IMR-90 (cell line): ENCODE measurements around the gene PLAAT3. TPM values are rescaled to one million over a fixed set of nuclear protein-coding genes. Genes with fewer than 3 reads are reported as not detected.

Source experiments
- ATAC-seq: fragments of 200-7000 bp; cut with Tn5 transposase; 2 replicates; pipeline ENCODE4 v1.9.1; 2020; ENCODE audit warnings: low read depth, mild to moderate bottlenecking, moderate library complexity
- BruUV-seq: library from RNA; stranded (reverse); fragments of 400-500 nt; replicated peaks from 2 replicates; lab custom pipeline; 2021; lab: Mats Ljungman, UMichigan
- CTCF ChIA-PET: fragments of 300-600 bp; formaldehyde crosslinking; extraction: SDS; loops from one replicate; lab custom pipeline; 2021; ENCODE audit warnings: antibody characterized with exemption; lab: Yijun Ruan, JAX
- POLR2A ChIA-PET: fragments of 300-600 bp; sonication (Branson Sonifier 250); formaldehyde crosslinking; loops from one replicate; lab custom pipeline; 2022; ENCODE audit warnings: antibody characterized with exemption; ENCODE audit not compliant: unreplicated experiment; lab: Charles Lee
- DNase-seq: peaks from one replicate; pipeline ENCODE4 v3.0.0; 2013
- H2AFZ ChIP-seq: replicated peaks from 2 replicates; pipeline ENCODE3; 2013; ENCODE audit warnings: low read length, mild to moderate bottlenecking; ENCODE audit not compliant: poor library complexity
- H2AK5ac ChIP-seq: 2 replicates; pipeline ENCODE4 v1.6.1; 2013; ENCODE audit warnings: low read depth, low read length, inconsistent platforms
- H2AK9ac ChIP-seq: replicated peaks from 2 replicates; pipeline ENCODE3; 2013; ENCODE audit warnings: mild to moderate bottlenecking, low read depth, low read length, moderate library complexity; ENCODE audit not compliant: poor library complexity
- H2BK120ac ChIP-seq: 2 replicates; pipeline ENCODE4 v1.6.1; 2013; ENCODE audit warnings: low read depth, low read length, inconsistent platforms
- H2BK15ac ChIP-seq: 3 replicates; pipeline ENCODE4 v1.6.1; 2013; ENCODE audit warnings: low read depth, low read length, inconsistent platforms
- H2BK20ac ChIP-seq: 2 replicates; pipeline ENCODE4 v1.6.1; 2013; ENCODE audit warnings: low read depth, mild to moderate bottlenecking, inconsistent platforms, low read length, moderate library complexity
- H2BK5ac ChIP-seq: 2 replicates; pipeline ENCODE4 v1.6.1; 2013; ENCODE audit warnings: mild to moderate bottlenecking, low read depth, low read length, inconsistent platforms; ENCODE audit not compliant: poor library complexity, severe bottlenecking
- H3K14ac ChIP-seq: replicated peaks from 2 replicates; pipeline ENCODE4 v1.6.1; 2013; ENCODE audit warnings: low read depth, low read length, inconsistent platforms
- H3K18ac ChIP-seq: 2 replicates; pipeline ENCODE4 v1.6.1; 2013; ENCODE audit warnings: low read depth, low read length, control low read depth
- H3K23ac ChIP-seq: 2 replicates; pipeline ENCODE4 v1.6.1; 2013; ENCODE audit warnings: low read depth, low read length, inconsistent platforms
- H3K27ac ChIP-seq: 2 replicates; pipeline ENCODE4 v1.5.1; 2013; ENCODE audit warnings: mild to moderate bottlenecking, control low read depth, low read length; ENCODE audit not compliant: insufficient read depth
- H3K27me3 ChIP-seq: 2 replicates; pipeline ENCODE4 v1.6.1; 2013; ENCODE audit warnings: low read length; ENCODE audit not compliant: control insufficient read depth, insufficient read depth
- H3K36me3 ChIP-seq: 2 replicates; pipeline ENCODE4 v1.6.1; 2013; ENCODE audit warnings: low read length, mixed read lengths; ENCODE audit not compliant: control insufficient read depth, insufficient read depth
- H3K4ac ChIP-seq: 2 replicates; pipeline ENCODE4 v1.6.1; 2013; ENCODE audit warnings: low read depth, low read length, inconsistent platforms
- H3K4me1 ChIP-seq: 2 replicates; pipeline ENCODE4 v1.6.1; 2013; ENCODE audit warnings: low read length, mixed read lengths; ENCODE audit not compliant: control insufficient read depth, insufficient read depth
- H3K4me2 ChIP-seq: 2 replicates; pipeline ENCODE4 v1.6.1; 2013; ENCODE audit warnings: low read depth, mild to moderate bottlenecking, control low read depth, low read length, moderate library complexity
- H3K4me3 ChIP-seq: 2 replicates; pipeline ENCODE4 v1.5.1; 2013; ENCODE audit warnings: low read depth, mild to moderate bottlenecking, control low read depth, low read length, moderate library complexity; ENCODE audit not compliant: insufficient read depth
- H3K56ac ChIP-seq: 2 replicates; pipeline ENCODE4 v1.6.1; 2013; ENCODE audit warnings: low read length, inconsistent platforms; ENCODE audit not compliant: insufficient read depth; ENCODE audit errors: extremely low read depth
- H3K79me1 ChIP-seq, 2 experiments: 2 replicates each; pipeline ENCODE4 v1.6.1; 2013; ENCODE audit warnings: low read length in 2 of 2, inconsistent platforms in 1 of 2, low read depth in 1 of 2
- H3K9ac ChIP-seq: 2 replicates; pipeline ENCODE4 v1.6.1; 2013; ENCODE audit warnings: low read depth, low read length, control low read depth
- H3K9me1 ChIP-seq: 2 replicates; pipeline ENCODE4 v1.6.1; 2013; ENCODE audit warnings: low read length, inconsistent platforms; ENCODE audit not compliant: insufficient read depth
- H3K9me3 ChIP-seq: 2 replicates; pipeline ENCODE4 v1.6.1; 2013; ENCODE audit warnings: low read length; ENCODE audit not compliant: control insufficient read depth, insufficient read depth
- H4K20me1 ChIP-seq: 2 replicates; pipeline ENCODE4 v1.6.1; 2013; ENCODE audit warnings: low read length, inconsistent platforms; ENCODE audit not compliant: insufficient read depth
- H4K5ac ChIP-seq: 2 replicates; pipeline ENCODE4 v1.6.1; 2013; ENCODE audit warnings: mild to moderate bottlenecking, low read depth, low read length, control low read depth
- H4K8ac ChIP-seq, 2 experiments: 2 replicates each; pipeline ENCODE4 v1.6.1; 2013; ENCODE audit warnings: low read depth in 2 of 2, low read length in 2 of 2, control low read depth in 1 of 2, inconsistent platforms in 1 of 2
- H4K91ac ChIP-seq: 2 replicates; pipeline ENCODE4 v1.6.1; 2013; ENCODE audit warnings: low read depth, low read length, inconsistent platforms; ENCODE audit not compliant: insufficient read depth
- CHD1 ChIP-seq: IDR thresholded peaks from 2 replicates; pipeline ENCODE4 v1.6.1; 2012; ENCODE audit warnings: low read depth, low read length, improper control_type of control experiment
- CTCF ChIP-seq: conservative IDR thresholded peaks from 2 replicates; pipeline ENCODE4 v1.5.1; 2012; ENCODE audit warnings: mild to moderate bottlenecking, low read depth, low read length, improper control_type of control experiment
- MAZ ChIP-seq: IDR thresholded peaks from 2 replicates; pipeline ENCODE4 v1.6.1; 2012; ENCODE audit warnings: low read depth, mild to moderate bottlenecking, low read length, improper control_type of control experiment, moderate library complexity, borderline replicate concordance
- NFE2L2 ChIP-seq: fragments of 150-350 bp; IDR thresholded peaks from 2 replicates; pipeline ENCODE4 v1.6.1; 2016; ENCODE audit warnings: low read depth, mild to moderate bottlenecking, low read length
- WGBS, 2 experiments: methylation state at CpG; one replicate each; pipeline versions ENCODE4 v1.1.5 to v1.1.7; 2013; ENCODE audit warnings: missing lambda C conversion rate in 2 of 2; ENCODE audit not compliant: insufficient read length in 1 of 2; ENCODE audit errors: extremely low coverage in 2 of 2; 5-methylcytosine and 5-hydroxymethylcytosine counted together
- dilution Hi-C: fragments of 300-500 bp; cut with HindIII; formaldehyde crosslinking; loops from one replicate; pipeline ENCODE4 v1.14.3; 2018; ENCODE audit warnings: low sequenced_read_pairs; ENCODE audit not compliant: unreplicated experiment
- in situ Hi-C: fragments of 300-500 bp; cut with MboI; formaldehyde crosslinking; loops from 3 replicates; pipeline ENCODE4 v1.14.3; 2019; ENCODE audit warnings: low sequenced_read_pairs, inconsistent platforms, mixed read lengths
- intact Hi-C: fragments of 100-400 bp; cut with micrococcal nuclease; formaldehyde crosslinking; loops from 2 replicates; pipeline ENCODE4 v1.10.0; 2022
- polyA plus RNA-seq, 3 experiments: library from polyadenylated mRNA; depleted of rRNA; stranded (reverse); fragments of >200 nt; gene quantifications; 2 replicates each; pipeline ENCODE4 v1.2.3, GENCODE V29; 2012; ENCODE audit warnings: low replicate concordance in 1 of 3
- total RNA-seq: library from RNA; depleted of rRNA; stranded (reverse); fragments of >200 nt; gene quantifications from 2 replicates; pipeline ENCODE4 v1.2.3, GENCODE V29; 2012

PLAAT3 gene
- total and polyA plus RNA-seq, 2 of the 4 experiments (the other 2 are of a cell fraction): 3.2 to 3.9 TPM

GRCh38 chr11:63660972-63661371, 46.7 kb upstream of the PLAAT3 start:
- no peak overlapping the region for H4K91ac ChIP-seq
- no peak overlapping the region for H3K56ac ChIP-seq
- TF ChIP-seq MAZ (no peak), NFE2L2 (no peak), CTCF (no peak), CHD1 (no peak)
- ATAC-seq (no peak), DNase-seq (no peak)
- H3K4me1 ChIP-seq: peaks cover 12% of the 10 kb centered on the region
- H3K4me3 ChIP-seq: no peak overlapping the region
- H3K9me3 ChIP-seq: no peaks in the 10 kb centered on the region
- no peak overlapping the region for H3K4me2 ChIP-seq
- dilution Hi-C loops: no loop called here
- H3K14ac ChIP-seq: no peak overlapping the region
- H4K8ac ChIP-seq: no peak overlapping the region
- ChIA-PET POLR2A (interaction anchor here (0.6 kb wide), 1 partner anchor 346 kb away, joined by 5 read pairs; no protein-coding TSS in a partner anchor), CTCF (interaction anchor here (0.9 to 1.5 kb wide), 2 partner anchors 9 to 78 kb away, joined by 3 read pairs; no protein-coding TSS in a partner anchor)
- no TSS peak for BruUV-seq
- H2BK15ac ChIP-seq: no peak overlapping the region
- in situ Hi-C loops: loop anchor here (25.0 kb wide), 1 partner anchor 774 kb away; the partner anchor contains the start of gene SLC3A2
- peaks cover 59% of the 10 kb centered on the region for H4K20me1 ChIP-seq
- H2AK5ac ChIP-seq: no peak overlapping the region
- no peak overlapping the region for H2BK120ac ChIP-seq
- H2AK9ac ChIP-seq: no peak overlapping the region
- no peak overlapping the region for H3K23ac ChIP-seq
- H4K5ac ChIP-seq: no peak overlapping the region
- no peak overlapping the region for H3K4ac ChIP-seq
- no peak overlapping the region for H2AFZ ChIP-seq
- peaks cover 4% of the 10 kb centered on the region for H3K36me3 ChIP-seq
- H3K18ac ChIP-seq: no peak overlapping the region
- intact Hi-C loops: no loop called here
- no peak overlapping the region for H3K27ac ChIP-seq
- no peaks in the 10 kb centered on the region for H3K27me3 ChIP-seq
- peaks cover 20% of the 10 kb centered on the region for H3K9me1 ChIP-seq
- no peak overlapping the region for H3K9ac ChIP-seq
- H2BK5ac ChIP-seq: no peak overlapping the region
- H2BK20ac ChIP-seq: no peak overlapping the region
- H3K79me1 ChIP-seq: peaks cover 9 to 66% of the 10 kb centered on the region in 2 experiments
- WGBS, 2 experiments: 100% methylated on average over 4 of the region's 8 CpGs; no CpG with 5 or more reads in 1 of the 2 experiments
